NCI-H2171 treated with DMSO at 0.1 percent for 48 hours (cell line): Measurements from ENCODE around the gene CCDC136.
A peak's percentile ranks its signal among the peaks of the same experiment; 100 is the strongest.

Experiments used
- DNase-seq: peaks from one replicate; lab custom pipeline; 2025; lab: John Stamatoyannopoulos, UW

CCDC136 gene

DNA sequence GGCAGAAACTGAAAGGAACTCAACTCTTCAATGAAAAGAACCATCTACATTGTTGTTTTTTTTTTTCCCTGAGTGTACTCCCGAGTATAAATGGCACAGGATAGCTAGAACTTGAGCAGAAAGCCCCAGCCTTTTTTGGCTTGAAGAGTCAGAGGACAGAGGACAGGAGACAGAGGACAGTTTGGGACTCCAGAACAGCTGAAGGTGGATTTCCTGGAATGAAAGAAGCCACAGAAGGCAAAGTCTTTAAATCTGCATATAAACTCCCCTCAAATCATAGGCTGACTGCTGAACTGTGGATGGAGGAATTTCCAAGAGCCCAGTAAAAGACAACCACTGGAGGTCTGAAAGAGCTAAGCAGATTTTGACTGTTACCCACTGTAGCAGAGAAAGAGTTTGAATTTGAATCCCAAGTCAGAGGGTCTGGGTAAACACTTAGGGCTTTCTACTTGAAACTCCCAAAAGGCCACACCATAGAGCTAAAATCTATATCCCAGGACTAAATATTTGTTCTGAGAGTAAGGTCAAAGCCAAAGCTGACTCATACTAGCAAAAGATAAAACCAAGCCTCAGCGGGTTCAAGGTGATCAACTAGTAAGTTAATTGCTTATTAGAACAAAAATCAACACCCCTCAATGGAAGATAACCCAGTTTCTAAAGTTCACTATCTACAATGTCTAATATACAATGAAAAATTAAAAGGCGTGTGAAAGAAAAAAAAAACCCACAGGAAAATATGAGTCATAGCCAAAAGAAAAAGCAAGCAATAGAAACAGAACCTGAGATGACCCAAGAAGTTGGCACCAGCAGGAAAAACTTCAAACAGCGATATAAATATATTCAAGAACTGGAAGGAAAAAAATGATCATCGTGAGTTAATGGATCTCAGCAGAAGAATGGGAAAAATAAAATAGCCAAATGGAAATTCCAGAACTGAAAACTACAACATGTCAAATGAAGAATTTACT, 14.3 kb upstream of the CCDC136 start:
- no peak for DNase-seq

DNA sequence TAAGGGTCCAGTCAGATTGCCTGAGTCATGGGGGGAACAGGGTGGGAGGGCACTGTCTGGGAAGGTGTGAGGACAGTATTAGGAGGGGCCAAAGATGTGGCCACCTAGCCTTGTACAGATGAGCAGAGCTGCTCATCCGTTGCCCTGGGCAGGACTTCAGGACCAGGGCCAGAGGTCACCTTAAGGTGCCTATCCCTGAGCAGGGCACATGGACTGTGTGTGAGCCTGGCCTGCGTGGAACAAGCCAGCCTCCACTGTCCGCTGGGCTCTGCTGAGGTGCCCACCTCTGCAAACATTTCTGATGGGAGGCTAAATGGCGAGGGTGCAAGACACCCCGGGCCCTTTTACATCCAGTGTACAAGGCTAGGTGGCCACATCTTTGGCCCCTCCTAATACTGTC, 12.8 kb upstream of the CCDC136 start:
- DNase-seq, result no peak

DNA sequence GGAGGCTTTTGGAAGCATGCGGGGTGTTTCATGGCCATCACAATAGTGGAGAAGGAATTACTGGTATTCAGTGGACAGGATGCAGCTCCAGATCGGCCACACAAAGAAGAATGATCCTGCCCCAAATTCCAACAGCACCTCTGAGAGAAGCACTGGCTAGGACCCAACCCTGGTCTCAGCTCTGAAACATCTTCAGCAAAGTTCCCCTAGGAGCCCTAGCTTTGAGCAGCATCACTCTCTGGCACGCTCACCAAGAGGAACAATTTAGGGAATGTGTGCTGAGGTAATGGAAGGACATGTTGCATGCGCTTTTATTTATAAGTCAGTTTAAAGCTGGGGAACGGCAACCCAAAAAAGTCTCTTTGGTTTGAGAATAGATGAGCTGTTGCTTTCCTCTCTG, 10.6 kb upstream of the CCDC136 start:
- no peak for DNase-seq

DNA sequence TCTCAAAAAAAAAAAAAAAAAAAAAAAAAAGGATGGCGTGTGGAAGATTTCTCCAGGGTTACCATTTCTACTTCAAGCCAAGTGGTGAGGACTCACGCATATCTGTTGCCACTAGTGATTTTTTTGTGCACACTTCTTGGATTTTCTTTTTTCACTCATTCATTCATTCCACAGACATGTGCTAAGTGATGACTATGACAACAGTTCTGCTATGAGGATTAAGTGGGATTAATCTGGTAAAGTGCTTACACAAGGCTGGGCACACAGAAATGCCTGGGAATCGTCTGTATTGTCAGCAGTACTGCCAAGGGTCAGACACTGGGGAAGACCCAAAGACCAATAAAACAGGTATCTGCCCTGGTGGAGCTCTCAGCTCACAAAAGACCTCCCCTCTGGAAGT, 9.9 kb upstream of the CCDC136 start:
- no peak for DNase-seq

- no peak for DNase-seq
These were observed 8.5 kb upstream of the CCDC136 start for GRCh38 chr7:128783143-128783861.

DNA sequence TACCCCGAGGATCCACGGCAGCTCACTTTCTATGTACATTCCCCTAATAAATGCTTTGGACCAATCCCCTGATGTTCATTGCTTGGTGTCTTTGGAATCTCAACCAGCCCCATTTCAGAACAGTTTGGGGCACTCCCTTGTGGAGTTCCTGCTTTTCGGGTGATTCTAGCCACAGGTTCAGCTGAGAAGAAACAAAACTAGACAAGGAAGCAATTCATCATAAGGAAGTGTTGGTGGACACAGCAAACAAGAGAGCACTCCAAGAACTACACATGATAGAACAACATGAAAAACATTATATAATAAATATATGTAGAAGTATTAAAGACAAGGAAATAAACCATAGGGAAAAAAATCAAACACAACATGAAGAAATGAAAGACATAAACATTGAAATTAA, 6.0 kb upstream of the CCDC136 start:
- no peak for DNase-seq

GRCh38 chr7:128788446-128789412, 3.0 kb upstream of the CCDC136 start:
- no peak for DNase-seq

GRCh38 chr7:128790315-128791041, 1.3 kb upstream of the CCDC136 start:
- DNase-seq, result no peak

DNA sequence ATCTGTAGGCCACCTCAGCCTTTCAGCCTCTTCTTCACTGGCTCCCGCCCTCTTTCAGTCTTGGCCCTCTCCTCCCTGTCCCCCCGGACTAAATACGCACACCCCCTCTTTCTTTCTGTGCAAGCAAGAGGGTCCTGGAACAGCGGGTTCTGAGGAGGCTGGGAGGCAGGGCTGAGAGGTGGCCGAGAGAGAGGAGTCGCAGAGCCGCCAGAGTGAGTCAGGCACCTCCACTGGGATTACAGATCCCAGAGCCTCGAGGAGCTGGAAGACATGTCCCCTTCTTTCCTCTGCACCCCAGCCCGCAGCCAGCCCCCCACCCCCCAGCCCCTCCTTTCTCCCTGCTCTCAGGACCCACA, 182 bp downstream of the CCDC136 start:
- DNase-seq, result no peak

- peak; percentile 11 for DNase-seq
These were observed 858 bp downstream of the CCDC136 start for GRCh38 chr7:128792471-128793180.

DNA sequence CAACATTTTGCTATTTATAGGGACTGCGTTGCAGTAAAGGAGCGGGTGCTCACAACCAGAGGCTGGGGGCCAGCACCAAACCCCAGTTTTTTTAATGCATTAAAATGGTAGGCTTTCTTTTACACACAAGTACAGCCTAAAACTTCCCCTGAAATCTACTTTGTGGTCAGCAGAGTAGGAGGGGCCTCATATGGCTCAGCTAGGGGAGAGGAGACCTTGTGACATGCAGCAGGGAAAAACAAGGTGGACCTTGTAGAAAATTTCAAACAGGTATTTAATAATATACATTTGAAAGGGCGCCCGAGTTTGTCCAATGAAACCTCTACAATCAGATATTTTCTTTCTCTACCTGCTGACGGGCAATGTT, 1.4 kb downstream of the CCDC136 start:
- DNase-seq, result no peak

GRCh38 chr7:128794020-128794419, 2.3 kb downstream of the CCDC136 start:
- no peak for DNase-seq

- no peak for DNase-seq
These were observed 2.7 kb downstream of the CCDC136 start for GRCh38 chr7:128794436-128794835.

- no peak for DNase-seq
These were observed 3.4 kb downstream of the CCDC136 start for GRCh38 chr7:128795129-128795528.

DNA sequence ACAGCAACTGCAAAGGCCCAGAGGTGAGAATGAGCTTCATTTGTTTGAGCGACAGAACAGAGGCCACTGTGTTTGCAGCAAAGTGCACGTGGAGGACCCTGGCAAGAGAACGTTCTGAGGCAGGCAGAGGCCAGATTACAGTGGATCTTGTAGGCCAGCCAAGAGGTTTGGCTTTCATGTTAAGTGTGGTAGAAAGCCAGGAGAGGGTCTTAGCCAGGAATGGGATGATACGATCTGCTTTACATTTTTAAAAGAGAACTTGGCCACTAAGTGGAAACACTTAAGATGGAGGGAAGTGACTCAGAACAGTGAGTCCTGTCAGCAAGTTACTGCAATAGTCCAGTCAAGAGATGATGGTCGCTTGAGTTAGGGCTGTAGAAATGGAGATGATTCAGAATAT, 4.6 kb downstream of the CCDC136 start:
- no peak for DNase-seq

DNA sequence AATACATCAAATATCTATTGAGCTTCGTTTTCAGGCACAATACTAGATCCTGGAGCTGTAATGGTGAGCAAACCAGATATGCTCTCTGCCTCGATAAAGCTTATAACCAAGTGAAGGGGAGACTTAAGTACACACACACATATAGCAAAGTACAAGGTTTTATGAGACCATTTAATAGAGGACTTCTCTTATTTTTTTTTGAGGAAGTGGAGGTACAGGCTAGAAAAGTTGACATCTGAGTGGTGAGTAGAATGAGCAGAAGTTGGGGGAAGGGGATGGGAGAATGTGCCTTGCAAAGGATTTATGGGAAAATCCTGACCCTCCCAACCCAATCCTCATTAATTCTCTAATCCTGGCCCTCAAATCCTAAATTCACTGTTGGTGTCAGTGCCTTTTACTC, 7.7 kb downstream of the CCDC136 start:
- no peak for DNase-seq

DNA sequence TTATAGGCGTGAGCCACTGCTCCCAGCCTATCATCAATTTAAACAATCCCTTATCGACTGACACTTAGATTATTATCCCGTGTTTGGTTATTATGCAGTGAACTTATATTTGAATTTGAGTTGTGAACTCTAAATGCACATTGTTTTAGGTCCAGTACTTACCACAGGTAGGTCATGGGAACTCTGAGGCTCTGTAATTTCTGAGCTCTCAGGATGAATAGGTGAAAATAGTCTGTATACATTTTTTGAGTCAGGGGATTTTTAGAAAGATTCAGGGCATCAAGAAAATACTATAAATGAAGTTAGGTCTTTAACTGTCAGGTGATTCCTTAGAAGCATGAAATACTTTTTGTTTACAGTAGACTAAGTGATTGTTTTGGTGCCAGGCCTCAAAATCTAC, 8.8 kb downstream of the CCDC136 start:
- DNase-seq, result no peak

- no peak for DNase-seq
These were observed 9.2 kb downstream of the CCDC136 start for GRCh38 chr7:128801003-128801402.

- no peak for DNase-seq
These were observed 10.1 kb downstream of the CCDC136 start for GRCh38 chr7:128801667-128802418.

DNA sequence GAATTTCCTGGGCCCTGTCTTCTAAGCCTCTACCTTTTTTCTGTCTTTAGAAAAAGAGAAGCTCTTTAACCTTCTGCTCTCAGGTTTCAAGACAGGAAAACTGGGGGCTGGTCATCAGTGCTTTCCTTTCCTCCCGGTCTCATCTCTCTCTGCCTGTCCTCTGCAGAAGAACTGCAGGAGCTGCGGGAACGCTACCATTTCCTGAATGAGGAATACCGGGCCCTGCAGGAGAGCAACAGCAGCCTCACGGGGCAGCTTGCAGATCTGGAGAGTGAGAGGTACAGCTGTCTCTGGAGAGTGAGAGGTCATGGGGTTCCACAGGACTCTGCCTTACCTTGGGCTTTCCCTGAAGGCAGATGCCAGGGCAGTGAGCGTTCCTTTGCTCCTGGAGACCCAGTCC, 12.7 kb downstream of the CCDC136 start:
- no peak for DNase-seq
